GM12892 (cell line): Measurements from ENCODE around the gene WSCD1.

Source experiments
- POLR2A ChIP-seq: IDR thresholded peaks from 2 replicates; pipeline ENCODE4 v1.6.1; 2011; ENCODE audit warnings: low read depth, low read length, control low read depth
- POLR2AphosphoS5 ChIP-seq: IDR thresholded peaks from 2 replicates; pipeline ENCODE4 v1.6.1; 2011; ENCODE audit warnings: low read depth, low read length, control low read depth

GRCh38 chr17:6145946-6146345, 75.8 kb downstream of the WSCD1 start:
- TF ChIP-seq POLR2A (no peak), POLR2AphosphoS5 (no peak)
